Measurements from ENCODE around the gene CARS1.

DNA sequence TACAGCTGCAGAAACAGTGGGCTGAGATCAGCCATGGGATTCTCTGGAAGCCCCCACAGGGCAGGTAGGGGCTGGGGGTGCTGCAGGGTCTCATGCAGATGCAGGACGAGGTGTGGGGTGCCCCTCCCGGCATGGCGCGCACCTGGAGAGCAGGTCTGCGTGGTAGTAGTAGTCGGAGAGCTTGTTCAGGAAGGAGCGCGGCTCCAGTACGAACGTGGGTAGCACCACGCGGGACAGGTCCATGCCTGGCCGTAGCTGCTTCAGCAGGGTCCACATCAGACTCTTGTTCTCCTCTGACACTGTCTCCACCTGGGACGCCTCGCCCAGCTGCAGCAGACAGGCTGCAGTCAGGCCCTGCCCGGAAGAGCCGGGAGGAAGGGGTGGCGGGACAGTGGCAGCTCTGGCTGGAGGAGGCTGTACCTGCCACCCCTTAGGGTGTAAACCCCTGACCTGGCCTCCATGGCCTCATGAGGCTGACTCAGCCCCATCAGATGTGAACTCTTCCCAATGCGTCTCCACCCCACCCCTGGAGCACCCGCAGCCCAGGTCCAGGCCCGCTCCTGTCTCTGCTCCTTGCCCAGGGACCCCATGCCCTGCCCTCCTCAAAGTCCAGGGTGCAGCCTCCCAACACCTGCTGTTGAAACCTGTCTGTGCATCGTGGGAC, 47.0 kb upstream of the CARS1 start:
- TF ChIP-seq POLR2A (IDR thresholded peaks at IDR 0.05) (no peak), POLR2AphosphoS5 (IDR thresholded peaks at IDR 0.05; ENCODE audit: insufficient read depth in 1 of 2, low read depth in 1 of 2) (no peak)

All from vagina (tissue), 2 donors.